Osteocyte (in vitro differentiated cells): ENCODE results near the gene GTF2A2. TPM values are rescaled to one million over a fixed set of nuclear protein-coding genes. Genes with fewer than 3 reads are reported as not detected.
A peak's percentile ranks its signal among the peaks of the same experiment; 100 is the strongest.
"Not testable (repeated sequence)": the region's sequence is repeated elsewhere in the genome, so short reads cannot be mapped to it uniquely, and the experiment has no call there.

Source experiments
- DNase-seq: peaks from one replicate; pipeline ENCODE4 v3.0.0; 2021; ENCODE audit warnings: mixed read lengths; ENCODE audit not compliant: unreplicated experiment; ENCODE audit errors: extremely low spot score
- H3K27ac Mint-ChIP-seq: one replicate; pipeline ENCODE4 v1.8.0; 2021; ENCODE audit warnings: mild to moderate bottlenecking, mixed read lengths; ENCODE audit not compliant: unreplicated experiment
- H3K27me3 Mint-ChIP-seq: one replicate; pipeline ENCODE4 v1.8.0; 2021; ENCODE audit warnings: mixed read lengths; ENCODE audit not compliant: unreplicated experiment
- H3K36me3 Mint-ChIP-seq: one replicate; pipeline ENCODE4 v1.8.0; 2021; ENCODE audit warnings: mixed read lengths; ENCODE audit not compliant: unreplicated experiment
- H3K4me1 Mint-ChIP-seq: one replicate; pipeline ENCODE4 v1.8.0; 2021; ENCODE audit warnings: mixed read lengths; ENCODE audit not compliant: unreplicated experiment
- H3K4me3 Mint-ChIP-seq: one replicate; pipeline ENCODE4 v1.8.0; 2021; ENCODE audit warnings: mild to moderate bottlenecking, moderate library complexity, mixed read lengths; ENCODE audit not compliant: unreplicated experiment
- H3K9me3 Mint-ChIP-seq: one replicate; pipeline ENCODE4 v1.8.0; 2021; ENCODE audit warnings: mixed read lengths; ENCODE audit not compliant: unreplicated experiment
- CTCF ChIP-seq: fragments of 200-600 bp; sonication (generic); IDR thresholded peaks from 2 replicates; pipeline ENCODE4 v1.5.0; 2021; ENCODE audit warnings: antibody characterized with exemption, mild to moderate bottlenecking, moderate library complexity
- total RNA-seq: library from RNA; stranded (reverse); gene quantifications from 2 replicates; pipeline ENCODE4 v1.2.1, GENCODE V29; 2021

The GTF2A2 gene
- total RNA-seq, 1 donor from 2014 or later: 99.1 TPM

- Mint-ChIP-seq H3K27me3 (no peaks in the 10 kb centered on the region), H3K9me3 (no peaks in the 10 kb centered on the region), H3K27ac (no peak overlapping the region), H3K36me3 (peaks cover 14% of the 10 kb centered on the region), H3K4me3 (no peak overlapping the region), H3K4me1 (peaks cover 1% of the 10 kb centered on the region)
- TF ChIP-seq CTCF: no peak
- DNase-seq: no peak
Measured at GRCh38 chr15:59644756-59645155, 12.6 kb downstream of the GTF2A2 start.

GRCh38 chr15:59642351-59642750 lies 15.0 kb downstream of the GTF2A2 start:
- no peak overlapping the region for H3K4me3 Mint-ChIP-seq
- no peak overlapping the region for H3K27ac Mint-ChIP-seq
- H3K9me3 Mint-ChIP-seq: no peaks in the 10 kb centered on the region
- DNase-seq: no peak
- H3K36me3 Mint-ChIP-seq: peaks cover 20% of the 10 kb centered on the region
- peak; percentile 40 for TF ChIP-seq CTCF
- H3K4me1 Mint-ChIP-seq: no peaks in the 10 kb centered on the region
- H3K27me3 Mint-ChIP-seq: no peaks in the 10 kb centered on the region

- TF ChIP-seq CTCF: peak; percentile 23
- H3K4me3 Mint-ChIP-seq, H3K27me3 Mint-ChIP-seq, DNase-seq, H3K9me3 Mint-ChIP-seq, H3K27ac Mint-ChIP-seq, H3K4me1 Mint-ChIP-seq: not testable (repeated sequence)
- peaks cover 19% of the 10 kb centered on the region for H3K36me3 Mint-ChIP-seq
Measured at GRCh38 chr15:59637507-59637906, 19.8 kb downstream of the GTF2A2 start.

DNA sequence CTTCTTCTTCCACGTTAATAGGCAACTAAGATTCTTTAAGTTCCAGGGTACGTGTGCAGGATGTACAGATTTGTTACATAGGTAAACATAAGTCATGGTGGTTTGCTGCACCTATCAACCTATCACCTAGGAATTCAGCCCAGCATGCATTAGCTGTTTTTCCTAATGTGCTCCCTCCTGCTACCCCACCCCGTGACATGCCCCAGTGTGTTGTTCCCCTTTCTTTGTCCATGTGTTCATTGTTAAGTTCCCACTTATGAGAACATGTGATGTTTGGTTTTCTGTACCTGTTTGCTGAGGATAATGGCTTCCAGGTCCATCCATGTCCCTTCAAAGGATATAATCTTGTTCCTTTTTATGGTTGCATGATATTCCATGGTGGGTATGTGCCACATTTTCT lies 21.1 kb downstream of the GTF2A2 start:
- Mint-ChIP-seq H3K9me3 (no peaks in the 10 kb centered on the region), H3K27ac (no peak overlapping the region), H3K4me1 (no peaks in the 10 kb centered on the region), H3K36me3 (peaks cover 17% of the 10 kb centered on the region), H3K4me3 (no peak overlapping the region), H3K27me3 (peaks cover 4% of the 10 kb centered on the region)
- no peak for DNase-seq
- no peak for TF ChIP-seq CTCF

DNA sequence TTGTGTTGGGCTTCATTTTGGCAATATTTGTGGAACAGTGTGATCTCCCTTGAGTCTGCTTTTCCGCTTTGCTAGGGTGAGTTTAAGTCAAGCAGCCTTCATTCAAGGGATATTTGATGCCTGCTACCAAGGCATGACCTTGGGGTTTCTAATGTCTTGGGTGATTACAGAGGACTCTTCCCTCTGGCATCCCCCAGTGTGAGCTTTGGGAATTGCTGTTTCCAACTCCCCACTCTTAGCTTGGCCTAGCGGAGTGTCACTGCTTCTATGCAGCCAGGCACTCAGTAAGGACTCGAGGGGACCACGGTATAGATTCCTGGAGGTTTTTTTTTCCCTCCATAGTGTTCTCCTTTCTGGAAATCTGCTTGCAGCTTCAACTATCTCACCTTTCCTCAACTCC lies 24.6 kb downstream of the GTF2A2 start:
- H3K27ac Mint-ChIP-seq: no peak overlapping the region
- no peak overlapping the region for H3K4me3 Mint-ChIP-seq
- H3K36me3 Mint-ChIP-seq: peaks cover 13% of the 10 kb centered on the region
- no peak for DNase-seq
- peaks cover 4% of the 10 kb centered on the region for H3K27me3 Mint-ChIP-seq
- peak; percentile 33 for TF ChIP-seq CTCF
- no peaks in the 10 kb centered on the region for H3K4me1 Mint-ChIP-seq
- no peaks in the 10 kb centered on the region for H3K9me3 Mint-ChIP-seq
